CD4-positive, alpha-beta T cell treated with Interleukin-17A for 4 hours (primary cell): ENCODE results near the gene PRSS22.

Source experiments
- DNase-seq: peaks from one replicate; pipeline ENCODE4 v3.0.0-alpha.2; 2020; ENCODE audit warnings: mixed read lengths

The PRSS22 gene

DNA sequence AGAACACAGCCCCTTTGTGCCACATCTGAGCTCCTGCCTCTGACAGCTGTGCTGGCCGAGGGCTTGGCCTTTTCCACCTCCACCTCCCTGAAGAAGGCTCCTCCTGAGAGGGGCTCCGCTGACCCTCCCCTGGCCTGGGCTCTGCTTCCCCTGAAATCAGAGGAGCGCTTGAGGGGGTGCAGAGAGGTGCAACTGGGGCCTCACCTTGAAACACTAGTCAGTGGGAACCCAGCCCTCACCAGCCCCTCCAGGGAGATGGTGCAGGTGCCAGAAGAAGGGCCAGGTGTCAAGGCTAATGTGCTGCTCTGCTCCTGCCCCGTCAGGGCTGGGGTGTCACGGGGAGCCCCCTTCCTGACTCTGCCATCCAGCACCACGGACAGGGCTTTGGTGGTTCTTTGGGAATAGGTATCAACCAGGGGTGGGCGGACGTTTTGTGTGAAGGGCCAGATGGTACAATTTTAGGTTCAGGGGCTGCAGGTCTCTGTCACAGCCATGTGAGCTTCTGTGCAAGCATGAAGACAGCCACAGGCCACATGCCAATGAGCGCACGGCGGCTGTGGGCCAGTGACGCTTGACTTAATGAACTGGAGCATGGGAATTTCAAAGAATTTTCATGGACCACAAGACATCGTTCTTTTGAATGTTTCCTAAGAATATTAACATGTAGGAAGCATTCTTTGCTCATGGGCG is 30.0 kb downstream of the PRSS22 start:
- DNase-seq, result no peak

DNA sequence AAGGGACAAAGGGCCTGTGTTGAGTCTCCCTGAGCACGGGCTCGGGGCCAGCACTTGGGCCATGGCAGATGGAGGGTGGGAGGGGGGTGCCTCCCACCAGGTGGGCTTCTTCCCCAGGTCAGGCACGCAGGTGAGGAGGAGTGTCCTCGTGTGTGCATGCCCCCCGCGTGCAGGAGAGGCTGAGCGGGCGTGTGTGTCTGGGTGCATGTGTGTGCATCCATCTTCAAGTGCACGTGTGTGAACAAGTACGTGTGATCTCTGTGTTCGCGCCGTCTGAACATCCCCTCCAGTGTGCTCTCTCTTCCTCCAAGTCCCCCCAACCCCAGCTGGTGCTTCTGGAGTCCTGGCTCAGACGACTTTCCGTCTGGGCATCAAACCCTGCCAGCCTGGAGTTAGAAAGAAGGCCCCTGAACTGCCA is 30.6 kb downstream of the PRSS22 start:
- DNase-seq, result no peak

- DNase-seq, result no peak
These were observed 31.2 kb downstream of the PRSS22 start for GRCh38 chr16:2826591-2827373.

DNA sequence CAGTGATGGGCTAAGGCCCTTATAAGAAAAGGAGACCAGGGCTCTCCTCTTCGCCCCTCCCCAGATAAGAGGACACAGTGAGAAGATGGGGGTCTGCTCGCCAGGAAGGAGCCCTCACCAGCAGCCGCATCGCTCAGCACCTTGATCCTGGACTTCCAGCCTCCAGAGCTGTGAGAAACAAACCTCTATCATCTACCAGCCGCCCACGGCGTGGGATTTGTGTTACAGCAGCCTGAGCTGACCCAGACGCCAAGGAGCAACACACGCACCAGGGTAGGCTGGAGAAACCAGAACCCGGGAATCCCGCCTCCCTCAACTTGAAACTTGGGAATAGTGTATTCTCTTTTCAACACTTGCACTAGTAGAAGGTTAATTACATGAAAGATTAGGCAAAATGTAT is 32.1 kb downstream of the PRSS22 start:
- DNase-seq, result no peak

GRCh38 chr16:2825049-2825742 is 32.8 kb downstream of the PRSS22 start:
- no peak for DNase-seq

GRCh38 chr16:2824626-2825025 is 33.3 kb downstream of the PRSS22 start:
- DNase-seq, result no peak

DNA sequence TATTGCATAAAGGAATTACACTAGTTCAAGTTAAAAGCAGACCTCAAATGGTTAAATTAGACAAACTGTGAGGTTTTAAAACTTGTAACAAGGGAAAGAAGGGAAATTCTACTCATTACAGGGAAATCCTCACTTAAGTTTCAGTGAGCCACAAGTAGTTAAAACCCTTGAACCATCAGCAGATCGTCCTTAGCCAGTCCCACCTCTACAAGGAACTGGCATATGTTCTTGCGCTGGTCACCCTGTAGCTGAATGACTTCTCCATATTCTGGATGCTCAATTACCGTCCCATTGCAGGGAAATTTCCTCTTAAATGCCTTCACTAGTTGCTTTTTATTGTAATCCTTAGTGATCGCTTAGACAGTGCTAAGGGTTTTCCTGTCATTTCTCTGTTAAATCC is 35.5 kb downstream of the PRSS22 start:
- no peak for DNase-seq

DNA sequence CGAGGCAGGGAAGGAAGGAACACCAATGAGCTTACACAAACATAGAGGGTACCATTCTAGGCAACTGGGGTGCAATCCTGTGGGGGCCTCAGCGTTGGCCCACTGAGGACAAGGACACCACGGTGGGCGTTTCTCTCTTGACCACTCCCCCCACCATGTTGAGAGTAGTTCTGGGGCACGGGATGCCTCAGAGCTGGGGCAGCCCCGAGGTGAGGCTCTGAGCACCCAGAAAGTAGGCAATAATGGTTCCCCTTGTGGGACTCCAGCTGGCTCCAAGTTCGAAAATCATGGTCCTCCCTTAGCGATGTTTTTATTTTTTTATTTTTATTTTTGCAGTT is 35.8 kb downstream of the PRSS22 start:
- DNase-seq, result no peak

DNA sequence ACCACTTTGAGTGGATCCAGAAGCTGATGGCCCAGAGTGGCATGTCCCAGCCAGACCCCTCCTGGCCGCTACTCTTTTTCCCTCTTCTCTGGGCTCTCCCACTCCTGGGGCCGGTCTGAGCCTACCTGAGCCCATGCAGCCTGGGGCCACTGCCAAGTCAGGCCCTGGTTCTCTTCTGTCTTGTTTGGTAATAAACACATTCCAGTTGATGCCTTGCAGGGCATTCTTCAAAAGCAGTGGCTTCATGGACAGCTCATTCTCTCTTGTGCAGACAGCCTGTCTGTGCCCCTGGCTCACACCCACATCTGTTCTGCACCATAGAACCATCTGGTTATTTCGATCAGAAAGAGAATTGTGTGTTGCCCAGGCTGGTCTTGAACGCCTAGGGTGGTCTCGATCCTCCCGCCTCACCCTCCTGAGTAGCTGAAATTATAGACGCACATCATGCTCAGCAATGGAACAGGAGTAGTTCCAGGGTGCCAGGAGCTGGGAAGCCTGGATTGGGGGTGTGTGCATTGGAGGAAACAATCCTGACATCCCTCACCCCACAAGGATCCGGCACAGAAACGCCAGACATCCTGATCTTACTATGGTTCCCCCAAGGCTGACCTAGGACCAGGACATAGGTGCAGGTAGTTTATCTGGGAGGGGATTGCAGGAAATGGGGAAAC is 36.3 kb downstream of the PRSS22 start:
- DNase-seq, result no peak

GRCh38 chr16:2820836-2821486 is 37.0 kb downstream of the PRSS22 start:
- DNase-seq, result no peak

- no peak for DNase-seq
These were observed 37.8 kb downstream of the PRSS22 start for GRCh38 chr16:2819939-2820835.

GRCh38 chr16:2819179-2819938 is 38.6 kb downstream of the PRSS22 start:
- no peak for DNase-seq

- no peak for DNase-seq
These were observed 39.6 kb downstream of the PRSS22 start for GRCh38 chr16:2818272-2818876.

DNA sequence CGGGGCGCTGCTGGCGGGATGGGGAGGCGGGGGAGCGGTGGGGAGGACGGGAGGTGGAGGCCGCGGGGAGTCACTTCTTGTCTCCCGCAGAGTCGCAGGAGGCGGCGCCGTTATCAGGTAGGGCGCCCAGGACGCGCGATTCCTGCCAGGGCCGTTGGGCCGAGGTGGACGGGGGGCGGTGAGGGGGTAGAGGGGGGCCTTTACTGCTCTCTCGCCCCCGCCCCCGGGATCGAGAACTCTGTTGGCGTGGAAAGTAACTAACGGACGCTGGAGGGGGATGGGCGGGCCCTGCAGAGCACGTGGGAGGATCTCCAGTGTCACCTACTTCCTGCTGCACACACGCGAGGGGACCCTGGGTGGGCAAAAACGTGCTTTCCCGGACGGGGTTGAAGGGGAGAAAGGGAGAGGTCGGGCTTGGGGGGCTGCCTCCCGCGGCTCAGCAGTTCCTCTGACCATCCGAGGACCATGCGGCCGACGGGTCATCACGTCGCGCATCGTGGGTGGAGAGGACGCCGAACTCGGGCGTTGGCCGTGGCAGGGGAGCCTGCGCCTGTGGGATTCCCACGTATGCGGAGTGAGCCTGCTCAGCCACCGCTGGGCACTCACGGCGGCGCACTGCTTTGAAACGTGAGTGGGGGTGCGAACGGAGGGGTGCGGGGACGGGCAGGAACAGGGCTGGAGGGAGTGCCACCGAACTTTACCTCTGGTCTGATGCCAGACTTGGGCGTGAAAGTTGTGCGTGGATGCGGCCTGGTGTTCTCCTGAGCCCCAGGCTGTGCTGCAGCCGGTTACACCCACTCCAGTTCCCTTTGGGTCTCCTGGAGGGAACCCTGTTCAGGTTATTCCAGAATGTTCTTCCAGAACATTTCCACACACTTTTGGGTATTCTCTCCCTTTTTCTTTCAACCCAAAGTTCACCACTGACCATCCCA is 40.4 kb downstream of the PRSS22 start:
- DNase-seq, result peak; percentile 26

GRCh38 chr16:2816751-2817339 is 41.1 kb downstream of the PRSS22 start, which contains the start of gene PRSS21:
TSS of gene PRSS21 (plus strand) at chr16:2817237. CDS start at chr16:2817269, 32 bp downstream.
- DNase-seq, result peak; percentile 53

GRCh38 chr16:2815299-2815771 is 42.6 kb downstream of the PRSS22 start:
- no peak for DNase-seq

GRCh38 chr16:2814551-2815298 is 43.2 kb downstream of the PRSS22 start:
- no peak for DNase-seq

- DNase-seq, result no peak
These were observed 44.2 kb downstream of the PRSS22 start for GRCh38 chr16:2813771-2814221.
